GM12878 (cell line): ENCODE results near the gene CGB2. TPM values are rescaled to one million over a fixed set of nuclear protein-coding genes. Genes with fewer than 3 reads are reported as not detected.

Experiments
- BMI1 ChIP-seq: fragments of 450-650 bp; IDR thresholded peaks from 2 replicates; pipeline ENCODE4 v1.6.1; 2016; ENCODE audit warnings: mild to moderate bottlenecking, moderate library complexity, borderline replicate concordance
- IRF4 ChIP-seq: IDR thresholded peaks from 2 replicates; pipeline ENCODE4 v1.6.1; 2011; ENCODE audit warnings: low read depth, low read length
- polyA plus RNA-seq, 11 experiments: library from polyadenylated mRNA; depleted of rRNA in 4 of 11; unstranded in 6 of 11; stranded (reverse) in 5 of 11; fragments of >200 nt; fragmentation: Nextera tagmentation in 4 of 11; fragmentation: Illumina TruSeq in 1 of 11; extraction: Ambion mirVana in 4 of 11; extraction: Trizol in 1 of 11; gene quantifications; 1 replicate in 1 of 11; 2 replicates in 10 of 11; pipeline versions ENCODE4 v1.2.1 to v1.2.3, GENCODE V29; 2011 to 2016; ENCODE audit warnings: inconsistent platforms in 2 of 11, missing spikeins in 2 of 11, low read depth in 1 of 11
- total RNA-seq, 4 experiments: library from RNA; depleted of rRNA in 3 of 4; stranded (reverse); fragments of >200 nt in 3 of 4; fragmentation: Illumina TruSeq in 1 of 4; extraction: Trizol in 1 of 4; gene quantifications; 2 replicates each; pipeline versions ENCODE4 v1.2.1 to v1.2.3, GENCODE V29; 2013 to 2021
- TF ChIP-seq, protein P1 (sequence below): fragments of 450-650 bp; IDR thresholded peaks from 2 replicates; pipeline ENCODE4 v1.6.1; 2014; ENCODE audit warnings: mild to moderate bottlenecking
- TF ChIP-seq, protein P2 (sequence below): fragments of 450-650 bp; IDR thresholded peaks from 2 replicates; pipeline ENCODE4 v1.6.1; 2017; ENCODE audit warnings: mild to moderate bottlenecking, low read depth, inconsistent platforms; ENCODE audit not compliant: poor library complexity, severe bottlenecking
- TF ChIP-seq, protein P3 (sequence below): IDR thresholded peaks from 2 replicates; pipeline ENCODE4 v1.6.1; 2012; ENCODE audit warnings: low read length, inconsistent platforms

CGB2 gene
- total and polyA plus RNA-seq, 10 of the 15 experiments (the other 5 are each of a cell fraction or from before 2014, with no cell fraction given), result 0.20 to 0.37 TPM; not detected in 8

DNA sequence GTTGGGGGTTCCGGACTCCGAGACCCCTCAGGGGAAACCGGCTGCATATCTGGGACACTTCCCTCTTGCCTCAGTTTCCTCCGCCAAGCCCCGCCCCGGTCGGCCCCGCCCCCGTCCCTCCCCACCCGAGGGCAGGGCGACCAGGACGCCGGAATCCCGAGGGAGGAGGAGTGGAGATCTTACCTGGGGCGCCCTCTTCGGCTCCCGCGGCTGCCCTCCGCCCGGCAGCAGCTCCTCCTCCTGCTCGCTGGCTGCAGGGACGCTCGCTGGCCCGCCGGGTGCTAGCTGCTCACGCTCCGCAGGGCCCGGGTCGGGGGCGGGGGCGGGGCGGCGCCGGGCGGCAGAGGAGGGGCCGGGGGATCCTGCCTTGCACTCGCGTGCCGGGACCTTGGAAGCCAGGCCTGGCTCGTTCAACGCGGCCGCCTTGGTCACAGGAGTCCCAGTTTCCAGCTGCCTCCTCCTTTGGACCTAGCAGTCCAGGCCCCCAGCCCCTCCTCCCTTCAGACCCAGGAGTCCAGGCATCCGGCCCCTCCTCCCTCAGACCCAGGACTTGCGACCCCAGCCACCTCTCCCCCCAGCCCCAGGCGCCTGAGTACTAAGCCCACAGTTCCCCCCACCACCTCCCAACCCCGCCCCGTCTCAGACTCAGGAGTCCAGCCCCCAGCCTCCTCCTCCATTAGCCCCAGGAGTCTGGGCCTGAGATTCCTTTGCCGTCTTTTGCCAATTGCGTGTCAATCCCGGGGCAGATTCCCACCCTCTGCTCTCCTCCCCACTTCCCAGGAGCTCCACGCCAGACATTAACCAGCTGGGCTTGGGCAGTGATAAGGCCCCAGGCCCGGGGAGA, 33.3 kb downstream of the CGB2 start, which contains the start of gene NTF4 (continued):
- TF ChIP-seq, protein P1, sequence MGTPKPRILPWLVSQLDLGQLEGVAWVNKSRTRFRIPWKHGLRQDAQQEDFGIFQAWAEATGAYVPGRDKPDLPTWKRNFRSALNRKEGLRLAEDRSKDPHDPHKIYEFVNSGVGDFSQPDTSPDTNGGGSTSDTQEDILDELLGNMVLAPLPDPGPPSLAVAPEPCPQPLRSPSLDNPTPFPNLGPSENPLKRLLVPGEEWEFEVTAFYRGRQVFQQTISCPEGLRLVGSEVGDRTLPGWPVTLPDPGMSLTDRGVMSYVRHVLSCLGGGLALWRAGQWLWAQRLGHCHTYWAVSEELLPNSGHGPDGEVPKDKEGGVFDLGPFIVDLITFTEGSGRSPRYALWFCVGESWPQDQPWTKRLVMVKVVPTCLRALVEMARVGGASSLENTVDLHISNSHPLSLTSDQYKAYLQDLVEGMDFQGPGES, result no peak
- TF ChIP-seq, protein P2, sequence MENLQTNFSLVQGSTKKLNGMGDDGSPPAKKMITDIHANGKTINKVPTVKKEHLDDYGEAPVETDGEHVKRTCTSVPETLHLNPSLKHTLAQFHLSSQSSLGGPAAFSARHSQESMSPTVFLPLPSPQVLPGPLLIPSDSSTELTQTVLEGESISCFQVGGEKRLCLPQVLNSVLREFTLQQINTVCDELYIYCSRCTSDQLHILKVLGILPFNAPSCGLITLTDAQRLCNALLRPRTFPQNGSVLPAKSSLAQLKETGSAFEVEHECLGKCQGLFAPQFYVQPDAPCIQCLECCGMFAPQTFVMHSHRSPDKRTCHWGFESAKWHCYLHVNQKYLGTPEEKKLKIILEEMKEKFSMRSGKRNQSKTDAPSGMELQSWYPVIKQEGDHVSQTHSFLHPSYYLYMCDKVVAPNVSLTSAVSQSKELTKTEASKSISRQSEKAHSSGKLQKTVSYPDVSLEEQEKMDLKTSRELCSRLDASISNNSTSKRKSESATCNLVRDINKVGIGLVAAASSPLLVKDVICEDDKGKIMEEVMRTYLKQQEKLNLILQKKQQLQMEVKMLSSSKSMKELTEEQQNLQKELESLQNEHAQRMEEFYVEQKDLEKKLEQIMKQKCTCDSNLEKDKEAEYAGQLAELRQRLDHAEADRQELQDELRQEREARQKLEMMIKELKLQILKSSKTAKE, result no peak
- TF ChIP-seq BMI1 (no peak), IRF4 (no peak)
- TF ChIP-seq, protein P3, sequence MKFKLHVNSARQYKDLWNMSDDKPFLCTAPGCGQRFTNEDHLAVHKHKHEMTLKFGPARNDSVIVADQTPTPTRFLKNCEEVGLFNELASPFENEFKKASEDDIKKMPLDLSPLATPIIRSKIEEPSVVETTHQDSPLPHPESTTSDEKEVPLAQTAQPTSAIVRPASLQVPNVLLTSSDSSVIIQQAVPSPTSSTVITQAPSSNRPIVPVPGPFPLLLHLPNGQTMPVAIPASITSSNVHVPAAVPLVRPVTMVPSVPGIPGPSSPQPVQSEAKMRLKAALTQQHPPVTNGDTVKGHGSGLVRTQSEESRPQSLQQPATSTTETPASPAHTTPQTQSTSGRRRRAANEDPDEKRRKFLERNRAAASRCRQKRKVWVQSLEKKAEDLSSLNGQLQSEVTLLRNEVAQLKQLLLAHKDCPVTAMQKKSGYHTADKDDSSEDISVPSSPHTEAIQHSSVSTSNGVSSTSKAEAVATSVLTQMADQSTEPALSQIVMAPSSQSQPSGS, result no peak
